ENCODE results near the gene CAPN11. TPM values are rescaled to one million over a fixed set of nuclear protein-coding genes. Genes with fewer than 3 reads are reported as not detected.

CAPN11 gene
- total and polyA plus RNA-seq, 2 donors (not counting 3 experiments of a cell fraction or from before 2014, with no cell fraction given), result 1.4 to 1.7 TPM

DNA sequence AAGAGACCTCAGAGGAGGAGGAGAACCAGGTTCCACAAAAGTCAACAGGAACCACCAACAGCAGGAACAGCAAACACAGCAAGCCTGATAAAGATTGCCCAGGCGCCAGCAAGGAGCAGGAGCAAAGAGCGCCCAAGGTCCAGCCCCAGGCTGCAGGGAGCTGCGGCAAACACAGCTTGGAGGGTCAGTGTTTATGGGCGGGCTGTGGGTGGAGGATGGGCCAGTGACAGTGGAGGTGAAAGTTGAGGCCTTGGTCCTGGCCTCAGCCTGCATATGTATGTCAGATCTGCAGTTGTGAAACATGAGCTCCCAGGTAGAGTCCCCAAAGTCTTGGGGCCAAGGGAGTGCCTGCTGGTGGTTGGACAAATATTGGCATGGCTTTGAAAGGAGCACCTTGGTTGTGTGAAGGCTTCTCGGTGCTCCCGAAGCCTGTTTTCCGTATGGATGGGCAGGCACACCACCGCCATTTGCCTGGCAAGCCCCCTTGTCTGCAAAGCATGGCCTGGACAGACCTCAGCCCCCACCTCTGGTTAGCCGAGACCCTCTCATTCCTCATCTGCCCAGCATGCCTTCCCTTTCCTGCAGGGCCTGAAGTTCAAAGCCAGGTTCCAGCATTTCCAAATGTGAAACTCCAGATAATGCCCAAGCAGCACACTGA lies 2.0 kb upstream of the CAPN11 start:
- POLR2A ChIA-PET, result no interaction called here
- no peak overlapping the region for H3K4me2 ChIP-seq (ENCODE audit: insufficient read depth, low read length)
- H2AFZ ChIP-seq (ENCODE audit: low read depth, low read length), result no peak overlapping the region
- no peak for FAIRE-seq
- TF ChIP-seq MYC (IDR thresholded peaks at IDR 0.05; ENCODE audit: low read depth, low read length) (no peak), GATA2 (IDR thresholded peaks at IDR 0.05; ENCODE audit: insufficient read depth, insufficient read length, low read depth, low read length) (no peak), FOS (IDR thresholded peaks at IDR 0.05; ENCODE audit: borderline replicate concordance, insufficient read depth, low read length) (no peak), JUN (IDR thresholded peaks at IDR 0.05; ENCODE audit: borderline replicate concordance, insufficient read depth, insufficient read length, low read depth) (no peak), POLR2A (IDR thresholded peaks at IDR 0.05; ENCODE audit: low read depth, low read length) (no peak), EZH2 (IDR thresholded peaks at IDR 0.05; ENCODE audit: borderline replicate concordance, low read depth, low read length, severe bottlenecking) (no peak)
- TF ChIP-seq, protein P1, sequence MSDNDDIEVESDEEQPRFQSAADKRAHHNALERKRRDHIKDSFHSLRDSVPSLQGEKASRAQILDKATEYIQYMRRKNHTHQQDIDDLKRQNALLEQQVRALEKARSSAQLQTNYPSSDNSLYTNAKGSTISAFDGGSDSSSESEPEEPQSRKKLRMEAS (IDR thresholded peaks at IDR 0.05; ENCODE audit: insufficient read depth, insufficient read length), result no peak
- TF ChIP-seq, protein P2, sequence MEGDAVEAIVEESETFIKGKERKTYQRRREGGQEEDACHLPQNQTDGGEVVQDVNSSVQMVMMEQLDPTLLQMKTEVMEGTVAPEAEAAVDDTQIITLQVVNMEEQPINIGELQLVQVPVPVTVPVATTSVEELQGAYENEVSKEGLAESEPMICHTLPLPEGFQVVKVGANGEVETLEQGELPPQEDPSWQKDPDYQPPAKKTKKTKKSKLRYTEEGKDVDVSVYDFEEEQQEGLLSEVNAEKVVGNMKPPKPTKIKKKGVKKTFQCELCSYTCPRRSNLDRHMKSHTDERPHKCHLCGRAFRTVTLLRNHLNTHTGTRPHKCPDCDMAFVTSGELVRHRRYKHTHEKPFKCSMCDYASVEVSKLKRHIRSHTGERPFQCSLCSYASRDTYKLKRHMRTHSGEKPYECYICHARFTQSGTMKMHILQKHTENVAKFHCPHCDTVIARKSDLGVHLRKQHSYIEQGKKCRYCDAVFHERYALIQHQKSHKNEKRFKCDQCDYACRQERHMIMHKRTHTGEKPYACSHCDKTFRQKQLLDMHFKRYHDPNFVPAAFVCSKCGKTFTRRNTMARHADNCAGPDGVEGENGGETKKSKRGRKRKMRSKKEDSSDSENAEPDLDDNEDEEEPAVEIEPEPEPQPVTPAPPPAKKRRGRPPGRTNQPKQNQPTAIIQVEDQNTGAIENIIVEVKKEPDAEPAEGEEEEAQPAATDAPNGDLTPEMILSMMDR (IDR thresholded peaks at IDR 0.05; ENCODE audit: extremely low read depth in 1 of 2, insufficient read depth in 1 of 2, low read depth in 1 of 2, low read length in 2 of 2), result no peak
- intact Hi-C loops (cut with micrococcal nuclease) (no loop called here), dilution Hi-C loops (cut with MboI; ENCODE audit: extremely low pct_ligation_motif_present, low sequenced_read_pairs) (no loop called here)
- H3K4me3 ChIP-seq (replicated peaks in 1 of 3; ENCODE audit: insufficient read depth in 1 of 3, low read depth in 1 of 3, low read length in 3 of 3), result no peak overlapping the region
- H3K27ac ChIP-seq (ENCODE audit: insufficient read depth, low read depth, low read length), result no peak overlapping the region
- H4K20me1 ChIP-seq (replicated peaks; ENCODE audit: control insufficient read depth, extremely low read depth, insufficient read depth, low read length), result no peaks in the 10 kb centered on the region
- no peaks in the 10 kb centered on the region for H3K9me3 ChIP-seq (replicated peaks; ENCODE audit: control insufficient read depth, insufficient read depth, low read length)
- H3K9me1 ChIP-seq (replicated peaks; ENCODE audit: control insufficient read depth, extremely low read depth, insufficient read depth, low read length), result no peaks in the 10 kb centered on the region
- CTCF ChIA-PET, result interaction anchor here (1.3 to 5.0 kb wide), 5 partner anchors 57 to 100 kb away, joined by 4 to 56 read pairs (median 6); partner anchors contain the start of gene SLC35B2
- H3K9ac ChIP-seq (replicated peaks; ENCODE audit: extremely low read depth, insufficient read depth, low read length), result no peak overlapping the region
- no peaks in the 10 kb centered on the region for H3K79me2 ChIP-seq (ENCODE audit: control insufficient read depth, insufficient read depth, low read length)
- no peak for DNase-seq (ENCODE audit: low read depth, low spot score)
- no TSS peak for BruUV-seq (replicated peaks)
- no peaks in the 10 kb centered on the region for H3K36me3 ChIP-seq (ENCODE audit: control insufficient read depth in 2 of 2, extremely low read depth in 1 of 2, insufficient read depth in 2 of 2, low read length in 2 of 2)
- H3K27me3 ChIP-seq (ENCODE audit: control insufficient read depth in 2 of 2, insufficient read depth in 2 of 2, low read length in 2 of 2), result no peaks in the 10 kb centered on the region
- H3K4me1 ChIP-seq (ENCODE audit: control insufficient read depth, extremely low read depth, insufficient read depth, low read length), result no peaks in the 10 kb centered on the region

Data from endothelial cell of umbilical vein (primary cell).